ENCODE data around the gene NANOS1.

Gene NANOS1

DNA sequence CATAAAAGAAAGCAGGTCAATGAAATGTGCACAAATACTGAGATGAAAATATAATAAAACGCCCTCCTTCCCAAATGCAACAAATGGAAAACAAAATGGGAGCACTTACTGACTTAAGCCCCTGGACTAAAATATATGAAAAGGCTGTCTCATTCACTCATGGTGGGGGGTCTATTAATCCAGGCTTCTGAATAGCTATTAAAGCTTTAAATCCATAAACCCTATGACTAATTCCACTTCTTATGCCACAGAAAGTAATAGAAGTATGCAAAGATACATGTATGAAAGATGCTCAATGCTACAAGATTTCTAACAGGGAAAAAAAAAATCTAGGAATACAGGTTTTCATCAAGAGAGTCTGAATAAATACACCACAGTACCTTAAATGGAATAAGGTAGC is 30.6 kb downstream of the NANOS1 start:
- H3K4me2 ChIP-seq (ENCODE audit: low read length) = no peak overlapping the region
- H3K36me3 ChIP-seq (ENCODE audit: insufficient read depth, low read length) = peaks cover 100% of the 10 kb centered on the region
- H3K4me1 ChIP-seq (ENCODE audit: insufficient read depth, low read length, severe bottlenecking) = no peaks in the 10 kb centered on the region
- TF ChIP-seq EZH2 (IDR thresholded peaks at IDR 0.05; ENCODE audit: borderline replicate concordance, low read length) = no peak
- no peak for TF ChIP-seq CTCF (IDR thresholded peaks at IDR 0.05; ENCODE audit: low read length)
- H3K9me2 ChIP-seq (ENCODE audit: low read depth, low read length) = no peaks in the 10 kb centered on the region
- H4K20me1 ChIP-seq (ENCODE audit: insufficient read depth, low read length) = peaks cover 2% of the 10 kb centered on the region
- 0 out of 2 replicates have a peak, but pooled peaks cover 5% of the 10 kb centered on the region for H3K79me2 ChIP-seq (ENCODE audit: insufficient read depth, low read length)
- H3K27me3 ChIP-seq (ENCODE audit: insufficient read depth, low read length) = no peaks in the 10 kb centered on the region
- H3F3A ChIP-seq (ENCODE audit: insufficient read depth, low read length) = no peaks in the 10 kb centered on the region
- no peak overlapping the region for H3K9ac ChIP-seq (ENCODE audit: low read length)
- H3K27ac ChIP-seq (ENCODE audit: low read depth, low read length, poor library complexity, severe bottlenecking) = no peak overlapping the region
- no peaks in the 10 kb centered on the region for H3K9me3 ChIP-seq (ENCODE audit: low read length)
- no peak overlapping the region for H2AFZ ChIP-seq (ENCODE audit: low read length)
- H3K4me3 ChIP-seq (ENCODE audit: low read depth, low read length, poor library complexity, severe bottlenecking) = no peak overlapping the region

DNA sequence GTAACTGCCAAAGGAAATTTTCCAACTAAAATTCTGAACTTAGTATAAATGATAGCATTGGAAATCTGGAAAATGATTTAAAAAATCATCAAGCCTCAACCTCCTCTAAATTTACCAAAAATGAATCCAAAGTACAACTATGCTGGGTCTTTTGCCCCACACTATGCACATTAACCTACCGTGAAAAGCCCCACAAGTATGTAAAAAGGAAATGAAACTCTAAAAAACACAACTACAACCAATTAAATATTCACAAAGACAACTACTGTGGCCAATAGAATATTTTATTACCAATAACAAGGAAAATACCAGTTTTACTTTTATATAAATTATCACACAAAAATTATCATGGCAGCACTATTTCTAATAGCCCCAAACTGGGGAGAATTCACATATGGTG is 31.8 kb downstream of the NANOS1 start:
- Histone ChIP-seq H3K79me2 (ENCODE audit: insufficient read depth, low read length) (0 out of 2 replicates have a peak, but pooled peaks cover 5% of the 10 kb centered on the region), H3K9ac (ENCODE audit: low read length) (no peak overlapping the region), H3K4me3 (ENCODE audit: low read depth, low read length, poor library complexity, severe bottlenecking) (no peak overlapping the region), H3K9me2 (ENCODE audit: low read depth, low read length) (no peaks in the 10 kb centered on the region), H4K20me1 (ENCODE audit: insufficient read depth, low read length) (peaks cover 2% of the 10 kb centered on the region), H3K27ac (ENCODE audit: low read depth, low read length, poor library complexity, severe bottlenecking) (no peak overlapping the region), H3K9me3 (ENCODE audit: low read length) (no peaks in the 10 kb centered on the region), H3K4me2 (ENCODE audit: low read length) (no peak overlapping the region), H3K36me3 (ENCODE audit: insufficient read depth, low read length) (peaks cover 99% of the 10 kb centered on the region), H2AFZ (ENCODE audit: low read length) (no peak overlapping the region), H3F3A (ENCODE audit: insufficient read depth, low read length) (no peaks in the 10 kb centered on the region), H3K27me3 (ENCODE audit: insufficient read depth, low read length) (no peaks in the 10 kb centered on the region), H3K4me1 (ENCODE audit: insufficient read depth, low read length, severe bottlenecking) (no peaks in the 10 kb centered on the region)
- TF ChIP-seq EZH2 (IDR thresholded peaks at IDR 0.05; ENCODE audit: borderline replicate concordance, low read length) (no peak), CTCF (IDR thresholded peaks at IDR 0.05; ENCODE audit: low read length) (no peak)

DNA sequence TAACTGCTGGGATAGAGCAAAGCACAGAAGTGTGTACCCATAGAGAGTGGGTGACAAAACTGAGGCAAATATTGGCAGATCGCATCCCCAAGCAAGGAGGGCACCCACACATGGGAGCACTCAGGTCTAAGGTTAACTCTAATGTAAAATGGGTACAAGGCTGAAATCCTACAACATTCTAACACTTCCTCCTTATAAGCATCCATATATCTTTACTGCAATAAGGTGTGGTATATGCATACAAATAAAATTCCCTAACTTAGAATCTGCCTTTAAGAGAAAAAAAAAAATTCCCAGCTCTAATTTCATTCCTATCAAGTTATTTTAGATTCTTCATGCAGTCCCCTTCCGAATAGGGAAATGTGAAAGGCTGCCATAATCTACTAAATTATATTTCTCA is 32.4 kb downstream of the NANOS1 start:
- no peak overlapping the region for H3K27ac ChIP-seq (ENCODE audit: low read depth, low read length, poor library complexity, severe bottlenecking)
- no peak overlapping the region for H3K9ac ChIP-seq (ENCODE audit: low read length)
- H3K9me2 ChIP-seq (ENCODE audit: low read depth, low read length) = no peaks in the 10 kb centered on the region
- H3K36me3 ChIP-seq (ENCODE audit: insufficient read depth, low read length) = peaks cover 99% of the 10 kb centered on the region
- no peaks in the 10 kb centered on the region for H3K27me3 ChIP-seq (ENCODE audit: insufficient read depth, low read length)
- H3K4me3 ChIP-seq (ENCODE audit: low read depth, low read length, poor library complexity, severe bottlenecking) = no peak overlapping the region
- TF ChIP-seq CTCF (IDR thresholded peaks at IDR 0.05; ENCODE audit: low read length) = no peak
- TF ChIP-seq EZH2 (IDR thresholded peaks at IDR 0.05; ENCODE audit: borderline replicate concordance, low read length) = no peak
- H3K4me1 ChIP-seq (ENCODE audit: insufficient read depth, low read length, severe bottlenecking) = no peaks in the 10 kb centered on the region
- H2AFZ ChIP-seq (ENCODE audit: low read length) = no peak overlapping the region
- H3F3A ChIP-seq (ENCODE audit: insufficient read depth, low read length) = no peaks in the 10 kb centered on the region
- no peaks in the 10 kb centered on the region for H3K9me3 ChIP-seq (ENCODE audit: low read length)
- H3K4me2 ChIP-seq (ENCODE audit: low read length) = no peak overlapping the region
- 0 out of 2 replicates have a peak, but pooled peaks cover 5% of the 10 kb centered on the region for H3K79me2 ChIP-seq (ENCODE audit: insufficient read depth, low read length)
- peaks cover 2% of the 10 kb centered on the region for H4K20me1 ChIP-seq (ENCODE audit: insufficient read depth, low read length)

All from OCI-LY1 (cell line).